K562 (cell line): ENCODE results near the gene FERMT1. TPM values are rescaled to one million over a fixed set of nuclear protein-coding genes. Genes with fewer than 3 reads are reported as not detected.

Experiments
- ATAC-seq: fragments of 200-7000 bp; cut with Tn5 transposase; 3 replicates; pipeline ENCODE4 v1.9.1; 2020; ENCODE audit warnings: moderate library complexity
- BruUV-seq: library from RNA; stranded (reverse); fragments of 400-500 nt; replicated peaks from 2 replicates; lab custom pipeline; 2021; lab: Mats Ljungman, UMichigan
- CTCF ChIA-PET: fragments of 300-600 bp; formaldehyde crosslinking; extraction: SDS; loops from one replicate; lab custom pipeline; 2021; ENCODE audit warnings: low intra/inter-chr PET ratio; lab: Yijun Ruan, JAX
- POLR2A ChIA-PET: fragments of 300-600, 350-650 bp; sonication (Branson Sonifier 250); formaldehyde crosslinking; extraction: SDS; loops from one replicate; lab custom pipeline; 2021; ENCODE audit warnings: antibody characterized with exemption, inconsistent platforms; lab: Yijun Ruan, JAX
- DNase-seq, 4 experiments: peaks; one replicate each; pipeline versions ENCODE4 v3.0.0 to v3.0.0-alpha.2; 2011 to 2018; ENCODE audit warnings: low spot score in 3 of 4, mixed read lengths in 3 of 4; ENCODE audit errors: extremely low read depth in 1 of 4
- FAIRE-seq: peaks from 2 replicates; lab custom pipeline; 2011; peaks lifted over from hg19 to GRCh38; lab: Jason Lieb, UNC
- H2AFZ ChIP-seq: 2 replicates; pipeline ENCODE4 v1.6.0; 2011; ENCODE audit warnings: low read depth, low read length, control low read depth, inconsistent platforms
- H3K27ac ChIP-seq: fragments of 200-600 bp; 3 replicates; pipeline ENCODE4 v1.8.0; 2011; ENCODE audit warnings: low read depth, mild to moderate bottlenecking, control low read depth, inconsistent platforms, low read length, moderate library complexity, mixed read lengths; ENCODE audit errors: extremely low read depth
- H3K27me3 ChIP-seq, 2 experiments: fragments of 300-600 bp in 1 of 2; 2 replicates in 1 of 2; 3 replicates in 1 of 2; pipeline versions ENCODE4 v1.6.0 to v1.8.0; 2011; ENCODE audit warnings: inconsistent platforms in 2 of 2, low read length in 2 of 2, mild to moderate bottlenecking in 1 of 2, mixed read lengths in 1 of 2, moderate library complexity in 1 of 2; ENCODE audit not compliant: control insufficient read depth in 2 of 2, insufficient read depth in 2 of 2
- H3K36me3 ChIP-seq: fragments of 300-600 bp; 3 replicates; pipeline ENCODE4 v1.8.0; 2011; ENCODE audit warnings: mild to moderate bottlenecking, low read length, inconsistent platforms; ENCODE audit not compliant: control insufficient read depth, insufficient read depth
- H3K4me1 ChIP-seq, 2 experiments: fragments of 200-600 bp in 1 of 2; replicated peaks in 1 of 2; 2 replicates in 1 of 2; 3 replicates in 1 of 2; pipeline versions ENCODE4 v1.5.1 to v1.8.0; 2011; ENCODE audit warnings: inconsistent platforms in 2 of 2, low read length in 2 of 2, mild to moderate bottlenecking in 1 of 2, mixed read lengths in 1 of 2, moderate library complexity in 1 of 2; ENCODE audit not compliant: control insufficient read depth in 2 of 2, insufficient read depth in 2 of 2
- H3K4me2 ChIP-seq: 2 replicates; pipeline ENCODE4 v1.6.1; 2011; ENCODE audit warnings: low read length, control low read depth, inconsistent platforms, mixed read lengths; ENCODE audit not compliant: insufficient read depth
- H3K4me3 ChIP-seq: fragments of 200-600 bp; sonication (generic), shearing (Covaris generic); 2 replicates; pipeline ENCODE4 v1.5.1; 2016; ENCODE audit warnings: control low read depth, inconsistent platforms
- H3K79me2 ChIP-seq: fragments of 200-600 bp; 3 replicates; pipeline ENCODE4 v1.8.0; 2011; ENCODE audit warnings: low read length, inconsistent platforms; ENCODE audit not compliant: control insufficient read depth, insufficient read depth
- H3K9ac ChIP-seq, 2 experiments: 2 replicates each; pipeline versions ENCODE4 v1.6.0 to v1.6.1; 2011; ENCODE audit warnings: low read depth in 2 of 2, low read length in 2 of 2, control low read depth in 1 of 2, inconsistent platforms in 1 of 2, mild to moderate bottlenecking in 1 of 2, mixed read lengths in 1 of 2; ENCODE audit not compliant: insufficient read depth in 1 of 2
- H3K9me1 ChIP-seq: one replicate; pipeline ENCODE4 v1.6.0; 2011; ENCODE audit warnings: inconsistent platforms, mild to moderate bottlenecking, low read length, moderate library complexity; ENCODE audit not compliant: control insufficient read depth, insufficient read depth
- H3K9me3 ChIP-seq: replicated peaks from 2 replicates; pipeline ENCODE4 v1.5.1; 2011; ENCODE audit warnings: low read depth, low read length, inconsistent platforms; ENCODE audit not compliant: control insufficient read depth, insufficient read depth
- H4K20me1 ChIP-seq: replicated peaks from 2 replicates; pipeline ENCODE4 v1.6.1; 2011; ENCODE audit warnings: low read length, inconsistent platforms, mixed read lengths; ENCODE audit not compliant: control insufficient read depth, insufficient read depth
- CTBP1 ChIP-seq: fragments of 450-650 bp; IDR thresholded peaks from 2 replicates; pipeline ENCODE4 v1.6.1; 2016; ENCODE audit warnings: borderline replicate concordance
- FOXK2 ChIP-seq, 2 experiments: fragments of 450-650 bp; IDR thresholded peaks in 1 of 2; conservative IDR thresholded peaks in 1 of 2; 2 replicates each; pipeline ENCODE4 v1.6.1; 2016; ENCODE audit warnings: low read depth in 2 of 2, mild to moderate bottlenecking in 1 of 2
- KDM2B ChIP-seq: fragments of 250-450 bp; sonication (Bioruptor Pico); IDR thresholded peaks from 2 replicates; pipeline ENCODE4 v1.8.0; 2021; ENCODE audit warnings: mild to moderate bottlenecking, moderate library complexity
- KDM4B ChIP-seq, 2 experiments: fragments of 450-650 bp in 1 of 2; sonication (generic) in 1 of 2; IDR thresholded peaks; 2 replicates each; pipeline ENCODE4 v1.6.1; 2016 to 2017; ENCODE audit warnings: borderline replicate concordance in 2 of 2, antibody characterized with exemption in 1 of 2, low read depth in 1 of 2, mild to moderate bottlenecking in 1 of 2
- MIER1 ChIP-seq: fragments of 450-650 bp; IDR thresholded peaks from 2 replicates; pipeline ENCODE4 v1.6.1; 2016; ENCODE audit warnings: antibody characterized with exemption, mild to moderate bottlenecking, low read depth
- ZNF274 ChIP-seq: IDR thresholded peaks from 2 replicates; pipeline ENCODE4 v1.6.1; 2011; ENCODE audit warnings: low read depth, mild to moderate bottlenecking, low read length, moderate library complexity, borderline replicate concordance
- ZNF431 ChIP-seq: sonication (generic); formaldehyde crosslinking; IDR thresholded peaks from 2 replicates; pipeline ENCODE4 v1.8.0; 2022; ENCODE audit warnings: mild to moderate bottlenecking, missing genetic modification reagents
- ZNF764 ChIP-seq: fragments of 250-450 bp; sonication (Bioruptor Pico); IDR thresholded peaks from 2 replicates; pipeline ENCODE4 v1.4.0; 2020; ENCODE audit warnings: low read depth, mild to moderate bottlenecking, moderate library complexity
- ZNF79 ChIP-seq: fragments of 250-450 bp; sonication (Bioruptor Pico); IDR thresholded peaks from 2 replicates; pipeline ENCODE4 v1.4.0; 2020; ENCODE audit warnings: low read depth, mild to moderate bottlenecking, moderate library complexity
- ZSCAN29 ChIP-seq: fragments of 450-650 bp; IDR thresholded peaks from 2 replicates; pipeline ENCODE4 v1.6.1; 2017
- WGBS: fragments of 100-300 bp; shearing (Covaris generic); methylation state at CpG from one replicate; pipeline ENCODE4 v1.1.6; 2016; ENCODE audit warnings: low coverage, mixed read lengths; ENCODE audit not compliant: insufficient coverage; ENCODE audit errors: missing lambda C conversion rate; 5-methylcytosine and 5-hydroxymethylcytosine counted together
- in situ Hi-C: fragments of 300-500 bp; cut with MboI; formaldehyde crosslinking; loops from 4 replicates; pipeline ENCODE4 v1.15.0; 2018; ENCODE audit warnings: inconsistent platforms, mixed read lengths
- intact Hi-C: fragments of 100-400 bp; cut with micrococcal nuclease; formaldehyde crosslinking; loops from 2 replicates; pipeline ENCODE4 v1.14.2; 2022
- polyA plus RNA-seq, 8 experiments: library from polyadenylated mRNA; depleted of rRNA in 4 of 8; stranded (reverse) in 5 of 8; unstranded in 3 of 8; fragments of >200 nt; fragmentation: Nextera tagmentation in 2 of 8; fragmentation: Illumina TruSeq in 1 of 8; extraction: Ambion mirVana in 2 of 8; extraction: Trizol in 1 of 8; gene quantifications; 2 replicates each; pipeline versions ENCODE4 v1.2.1 to v1.2.3, GENCODE V29; 2011 to 2014; ENCODE audit warnings: inconsistent platforms in 1 of 8, missing spikeins in 1 of 8
- total RNA-seq, 7 experiments: library from RNA; depleted of rRNA in 6 of 7; stranded (reverse); fragments of >200 nt in 6 of 7; fragmentation: Illumina TruSeq in 2 of 7; extraction: Trizol in 2 of 7; gene quantifications; 2 replicates each; pipeline versions ENCODE4 v1.2.1 to v1.2.3, GENCODE V29; 2011 to 2021; ENCODE audit warnings: low replicate concordance in 1 of 7
- TF ChIP-seq, protein P1 (sequence below): fragments of 250-450 bp; sonication (Bioruptor Pico); IDR thresholded peaks from 2 replicates; pipeline ENCODE4 v1.4.0; 2020; ENCODE audit warnings: mild to moderate bottlenecking, moderate library complexity
- TF ChIP-seq, protein P2 (sequence below): fragments of 250-450 bp; sonication (Bioruptor Pico); IDR thresholded peaks from 2 replicates; pipeline ENCODE4 v1.4.0; 2020; ENCODE audit warnings: borderline replicate concordance
- TF ChIP-seq, protein P3 (sequence below): sonication (generic); formaldehyde crosslinking; IDR thresholded peaks from 2 replicates; pipeline ENCODE4 v1.8.0; 2022; ENCODE audit warnings: mild to moderate bottlenecking, missing genetic modification reagents
- TF ChIP-seq, protein P4 (sequence below), 2 experiments: fragments of 250-450 bp in 1 of 2; fragments of 450-650 bp in 1 of 2; sonication (Bioruptor Pico) in 1 of 2; IDR thresholded peaks; 2 replicates each; pipeline versions ENCODE4 v1.6.1 to v1.8.0; 2016 to 2021; ENCODE audit warnings: mild to moderate bottlenecking in 2 of 2, moderate library complexity in 2 of 2, missing compliant biosample characterization in 1 of 2, missing genetic modification characterization in 1 of 2
- TF ChIP-seq, protein P5 (sequence below): IDR thresholded peaks from 2 replicates; pipeline ENCODE4 v1.6.1; 2014; ENCODE audit warnings: antibody characterized with exemption

FERMT1 gene
- total and polyA plus RNA-seq, 9 of the 15 experiments (the other 6 are each of a cell fraction or from before 2014, with no cell fraction given), result 0.07 TPM; not detected in 8

DNA sequence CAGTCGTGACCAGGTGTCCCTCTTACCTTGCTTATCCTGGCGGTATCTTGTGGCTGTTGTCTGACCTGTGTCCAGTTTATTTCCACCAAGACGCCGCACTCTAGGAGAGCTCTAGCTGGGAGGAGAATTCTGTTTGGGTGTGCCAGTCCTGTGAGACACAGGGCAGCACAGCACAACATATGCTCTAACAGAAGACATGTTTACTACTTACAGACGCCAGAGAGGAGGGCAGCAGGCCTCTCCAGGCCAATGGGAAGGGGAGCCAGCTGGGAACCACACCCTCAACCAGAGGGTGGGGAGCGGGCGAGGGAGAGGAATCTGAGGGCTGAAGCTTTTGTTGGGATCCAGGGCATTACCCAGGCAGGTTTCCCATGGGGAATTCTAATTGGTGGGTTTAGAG lies 25.2 kb upstream of the FERMT1 start:
- BruUV-seq, result no TSS peak
- no peaks in the 10 kb centered on the region for H3K36me3 ChIP-seq
- CTCF ChIA-PET, result no interaction called here
- no peak for DNase-seq
- H3K27ac ChIP-seq, result no peak overlapping the region
- no peak overlapping the region for H3K4me3 ChIP-seq
- POLR2A ChIA-PET, result interaction anchor here (0.6 kb wide), 1 partner anchor 128 kb away, joined by 4 read pairs; no protein-coding TSS in a partner anchor
- WGBS, result 0% methylated on average over 4 of the region's 7 CpGs
- intact Hi-C loops, result loop anchor here (10.0 kb wide), 1 partner anchor 1227 kb away; no protein-coding TSS in a partner anchor
- no peaks in the 10 kb centered on the region for H3K9me1 ChIP-seq
- no peak for ATAC-seq
- no peaks in the 10 kb centered on the region for H3K27me3 ChIP-seq
- H3K9me3 ChIP-seq, result no peaks in the 10 kb centered on the region
- no peak overlapping the region for H2AFZ ChIP-seq
- H3K4me1 ChIP-seq, result no peaks in the 10 kb centered on the region
- H3K4me2 ChIP-seq, result no peak overlapping the region
- in situ Hi-C loops, result no loop called here
- no peak overlapping the region for H3K9ac ChIP-seq
- no peaks in the 10 kb centered on the region for H4K20me1 ChIP-seq
- FAIRE-seq, result no peak
- no peaks in the 10 kb centered on the region for H3K79me2 ChIP-seq
- TF ChIP-seq ZNF431 (no peak), ZNF274 (no peak), KDM2B (no peak), KDM4B (IDR thresholded peaks at IDR 0.05; ENCODE audit: borderline replicate concordance in 2 of 2, low read depth in 1 of 2) (no peak), CTBP1 (no peak), FOXK2 (conservative IDR thresholded peaks at IDR 0.05 in 1 of 2, IDR thresholded peaks at IDR 0.05 in 1 of 2; ENCODE audit: low read depth in 2 of 2) (no peak), ZNF79 (CRISPR knock-in tag) (no peak), ZSCAN29 (no peak), MIER1 (no peak), ZNF764 (CRISPR knock-in tag) (no peak)
- TF ChIP-seq, protein P1, sequence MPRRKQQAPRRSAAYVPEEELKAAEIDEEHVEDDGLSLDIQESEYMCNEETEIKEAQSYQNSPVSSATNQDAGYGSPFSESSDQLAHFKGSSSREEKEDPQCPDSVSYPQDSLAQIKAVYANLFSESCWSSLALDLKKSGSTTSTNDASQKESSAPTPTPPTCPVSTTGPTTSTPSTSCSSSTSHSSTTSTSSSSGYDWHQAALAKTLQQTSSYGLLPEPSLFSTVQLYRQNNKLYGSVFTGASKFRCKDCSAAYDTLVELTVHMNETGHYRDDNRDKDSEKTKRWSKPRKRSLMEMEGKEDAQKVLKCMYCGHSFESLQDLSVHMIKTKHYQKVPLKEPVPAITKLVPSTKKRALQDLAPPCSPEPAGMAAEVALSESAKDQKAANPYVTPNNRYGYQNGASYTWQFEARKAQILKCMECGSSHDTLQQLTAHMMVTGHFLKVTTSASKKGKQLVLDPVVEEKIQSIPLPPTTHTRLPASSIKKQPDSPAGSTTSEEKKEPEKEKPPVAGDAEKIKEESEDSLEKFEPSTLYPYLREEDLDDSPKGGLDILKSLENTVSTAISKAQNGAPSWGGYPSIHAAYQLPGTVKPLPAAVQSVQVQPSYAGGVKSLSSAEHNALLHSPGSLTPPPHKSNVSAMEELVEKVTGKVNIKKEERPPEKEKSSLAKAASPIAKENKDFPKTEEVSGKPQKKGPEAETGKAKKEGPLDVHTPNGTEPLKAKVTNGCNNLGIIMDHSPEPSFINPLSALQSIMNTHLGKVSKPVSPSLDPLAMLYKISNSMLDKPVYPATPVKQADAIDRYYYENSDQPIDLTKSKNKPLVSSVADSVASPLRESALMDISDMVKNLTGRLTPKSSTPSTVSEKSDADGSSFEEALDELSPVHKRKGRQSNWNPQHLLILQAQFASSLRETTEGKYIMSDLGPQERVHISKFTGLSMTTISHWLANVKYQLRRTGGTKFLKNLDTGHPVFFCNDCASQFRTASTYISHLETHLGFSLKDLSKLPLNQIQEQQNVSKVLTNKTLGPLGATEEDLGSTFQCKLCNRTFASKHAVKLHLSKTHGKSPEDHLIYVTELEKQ (CRISPR knock-in tag), result no peak
- TF ChIP-seq, protein P2, sequence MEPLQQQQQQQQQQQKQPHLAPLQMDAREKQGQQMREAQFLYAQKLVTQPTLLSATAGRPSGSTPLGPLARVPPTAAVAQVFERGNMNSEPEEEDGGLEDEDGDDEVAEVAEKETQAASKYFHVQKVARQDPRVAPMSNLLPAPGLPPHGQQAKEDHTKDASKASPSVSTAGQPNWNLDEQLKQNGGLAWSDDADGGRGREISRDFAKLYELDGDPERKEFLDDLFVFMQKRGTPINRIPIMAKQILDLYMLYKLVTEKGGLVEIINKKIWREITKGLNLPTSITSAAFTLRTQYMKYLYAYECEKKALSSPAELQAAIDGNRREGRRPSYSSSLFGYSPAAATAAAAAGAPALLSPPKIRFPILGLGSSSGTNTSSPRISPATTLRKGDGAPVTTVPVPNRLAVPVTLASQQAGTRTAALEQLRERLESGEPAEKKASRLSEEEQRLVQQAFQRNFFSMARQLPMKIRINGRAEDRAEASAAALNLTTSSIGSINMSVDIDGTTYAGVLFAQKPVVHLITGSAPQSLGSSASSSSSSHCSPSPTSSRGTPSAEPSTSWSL (CRISPR knock-in tag), result no peak
- TF ChIP-seq, protein P3, sequence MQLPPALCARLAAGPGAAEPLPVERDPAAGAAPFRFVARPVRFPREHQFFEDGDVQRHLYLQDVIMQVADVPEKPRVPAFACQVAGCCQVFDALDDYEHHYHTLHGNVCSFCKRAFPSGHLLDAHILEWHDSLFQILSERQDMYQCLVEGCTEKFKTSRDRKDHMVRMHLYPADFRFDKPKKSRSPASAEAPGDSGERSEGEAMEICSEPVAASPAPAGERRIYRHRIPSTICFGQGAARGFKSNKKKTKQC (CRISPR knock-in tag), result no peak
- TF ChIP-seq, protein P4, sequence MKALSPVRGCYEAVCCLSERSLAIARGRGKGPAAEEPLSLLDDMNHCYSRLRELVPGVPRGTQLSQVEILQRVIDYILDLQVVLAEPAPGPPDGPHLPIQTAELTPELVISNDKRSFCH (CRISPR knock-in tag; IDR thresholded peaks at IDR 0.05), result no peak
- TF ChIP-seq, protein P4 (tag; IDR thresholded peaks at IDR 0.05), result no peak
- TF ChIP-seq, protein P5, sequence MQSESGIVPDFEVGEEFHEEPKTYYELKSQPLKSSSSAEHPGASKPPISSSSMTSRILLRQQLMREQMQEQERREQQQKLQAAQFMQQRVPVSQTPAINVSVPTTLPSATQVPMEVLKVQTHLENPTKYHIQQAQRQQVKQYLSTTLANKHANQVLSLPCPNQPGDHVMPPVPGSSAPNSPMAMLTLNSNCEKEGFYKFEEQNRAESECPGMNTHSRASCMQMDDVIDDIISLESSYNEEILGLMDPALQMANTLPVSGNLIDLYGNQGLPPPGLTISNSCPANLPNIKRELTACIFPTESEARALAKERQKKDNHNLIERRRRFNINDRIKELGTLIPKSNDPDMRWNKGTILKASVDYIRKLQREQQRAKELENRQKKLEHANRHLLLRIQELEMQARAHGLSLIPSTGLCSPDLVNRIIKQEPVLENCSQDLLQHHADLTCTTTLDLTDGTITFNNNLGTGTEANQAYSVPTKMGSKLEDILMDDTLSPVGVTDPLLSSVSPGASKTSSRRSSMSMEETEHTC, result no peak
